ENCODE results near the gene ARMC12. TPM values are rescaled to one million over a fixed set of nuclear protein-coding genes. Genes with fewer than 3 reads are reported as not detected.

Gene ARMC12
- total and polyA plus RNA-seq, 10 of the 15 experiments (the other 5 are each of a cell fraction or from before 2014, with no cell fraction given), result 0.10 to 1.6 (median 0.62) TPM

GRCh38 chr6:35727935-35728682 lies 8.7 kb upstream of the ARMC12 start (continued):
- TF ChIP-seq RFX5 (IDR thresholded peaks at IDR 0.05; ENCODE audit: low read depth, low read length), result no peak; the same call in 1 of the 2 replicates
- peak; percentile 91 for TF ChIP-seq RUNX3 (IDR thresholded peaks at IDR 0.05; ENCODE audit: low read length)
- TF ChIP-seq STAT3 (IDR thresholded peaks at IDR 0.05; ENCODE audit: low read depth, low read length), result no peak
- TF ChIP-seq IRF5 (IDR thresholded peaks at IDR 0.05; ENCODE audit: borderline replicate concordance), result no peak
- TF ChIP-seq TCF7 (IDR thresholded peaks at IDR 0.05; ENCODE audit: borderline replicate concordance), result no peak
- TF ChIP-seq STAT1 (conservative IDR thresholded peaks at IDR 0.05), result no peak
- no peak for TF ChIP-seq HDAC6 (IDR thresholded peaks at IDR 0.05; ENCODE audit: unreplicated experiment)
- no peak for TF ChIP-seq ZNF622 (IDR thresholded peaks at IDR 0.05)
- TF ChIP-seq TCF12 (IDR thresholded peaks at IDR 0.05; ENCODE audit: low read depth, low read length), result peak; percentile 89
- TF ChIP-seq SP1 (IDR thresholded peaks at IDR 0.05; ENCODE audit: low read depth, low read length), result no peak
- no peak for TF ChIP-seq FOXK2 (IDR thresholded peaks at IDR 0.05)
- no peak for TF ChIP-seq KAT2A (conservative IDR thresholded peaks at IDR 0.05; ENCODE audit: control insufficient read depth, low read depth, low read length)
- peak; percentile 30; the same call in 1 of the 2 replicates for TF ChIP-seq YY1 (IDR thresholded peaks at IDR 0.05; ENCODE audit: low read depth, low read length)
- 0 out of 2 replicates have a peak, but pooled peaks have one; percentile 70 for TF ChIP-seq ZNF207 (IDR thresholded peaks at IDR 0.05; ENCODE audit: borderline replicate concordance)
- TF ChIP-seq RELB (IDR thresholded peaks at IDR 0.05; ENCODE audit: low read depth), result 0 out of 2 replicates have a peak, but pooled peaks have one; percentile 8
- TF ChIP-seq E2F4 (IDR thresholded peaks at IDR 0.05; ENCODE audit: low read depth, low read length), result no peak
- TF ChIP-seq TCF3 (IDR thresholded peaks at IDR 0.05; ENCODE audit: borderline replicate concordance, insufficient read depth, low read depth, low read length), result peak; percentile 65; the same call in 1 of the 2 replicates
- TF ChIP-seq E2F8 (IDR thresholded peaks at IDR 0.05; ENCODE audit: low read depth, partially characterized antibody), result no peak
- TF ChIP-seq MYC (IDR thresholded peaks at IDR 0.05; ENCODE audit: insufficient read depth, insufficient read length, insufficient replicate concordance, low read length, severe bottlenecking), result peak; percentile 66
- no peak for TF ChIP-seq HDAC2 (IDR thresholded peaks at IDR 0.05)
- no peak for TF ChIP-seq ETV6 (conservative IDR thresholded peaks at IDR 0.05 in 1 of 2, IDR thresholded peaks at IDR 0.05 in 1 of 2; ENCODE audit: borderline replicate concordance in 1 of 2, low read depth in 1 of 2)
- no peak for TF ChIP-seq SIN3A (IDR thresholded peaks at IDR 0.05; ENCODE audit: low read depth, low read length)
- TF ChIP-seq WRNIP1 (IDR thresholded peaks at IDR 0.05; ENCODE audit: borderline replicate concordance, low read depth, low read length), result no peak
- peak; percentile 33; the same call in 1 of the 2 replicates for TF ChIP-seq NR2F1 (conservative IDR thresholded peaks at IDR 0.05)
- TF ChIP-seq ZSCAN29 (IDR thresholded peaks at IDR 0.05), result no peak

Measured in GM12878 (cell line).